NCI-H128 (cell line): ENCODE measurements around the gene RPP40.
A peak's percentile ranks its signal among the peaks of the same experiment; 100 is the strongest.
"Not testable (repeated sequence)": the region's sequence is repeated elsewhere in the genome, so short reads cannot be mapped to it uniquely, and the experiment has no call there.

Experiments
- DNase-seq: peaks from one replicate; lab custom pipeline; 2025; ENCODE audit not compliant: unreplicated experiment; lab: John Stamatoyannopoulos, UW

RPP40 gene

GRCh38 chr6:5020142-5020541, 16.3 kb upstream of the RPP40 start:
- no peak for DNase-seq

GRCh38 chr6:5014072-5014561, 10.3 kb upstream of the RPP40 start:
- DNase-seq, result no peak

- no peak for DNase-seq
Measured at GRCh38 chr6:5012519-5012918, 8.7 kb upstream of the RPP40 start.

- no peak for DNase-seq
Measured at GRCh38 chr6:5011346-5011745, 7.5 kb upstream of the RPP40 start.

- DNase-seq, result no peak
Measured at GRCh38 chr6:5007531-5007930, 3.7 kb upstream of the RPP40 start.

- DNase-seq, result no peak
Measured at GRCh38 chr6:5006222-5006621, 2.4 kb upstream of the RPP40 start.

GRCh38 chr6:5005038-5005433, 1.2 kb upstream of the RPP40 start:
- not testable (repeated sequence) for DNase-seq

GRCh38 chr6:5004373-5005037, 668 bp upstream of the RPP40 start:
- no peak for DNase-seq

- DNase-seq, result no peak
Measured at GRCh38 chr6:4999586-4999985, 4.3 kb downstream of the RPP40 start.

GRCh38 chr6:4997862-4998261, 6.0 kb downstream of the RPP40 start:
- no peak for DNase-seq

- no peak for DNase-seq
Measured at GRCh38 chr6:4994741-4995140, 9.1 kb downstream of the RPP40 start.

- DNase-seq, result no peak
Measured at GRCh38 chr6:4987432-4987831, 16.4 kb downstream of the RPP40 start.

GRCh38 chr6:4986999-4987398, 16.8 kb downstream of the RPP40 start:
- no peak for DNase-seq

- DNase-seq, result no peak
Measured at GRCh38 chr6:4983322-4983721, 20.5 kb downstream of the RPP40 start.

- DNase-seq, result no peak
Measured at GRCh38 chr6:4981761-4982160, 22.1 kb downstream of the RPP40 start.

- DNase-seq, result no peak
Measured at GRCh38 chr6:4979426-4979825, 24.4 kb downstream of the RPP40 start.

GRCh38 chr6:4977468-4977867, 26.4 kb downstream of the RPP40 start:
- DNase-seq, result no peak

- DNase-seq, result no peak
Measured at GRCh38 chr6:4975506-4975905, 28.3 kb downstream of the RPP40 start.

GRCh38 chr6:4974962-4975361, 28.9 kb downstream of the RPP40 start:
- DNase-seq, result no peak

GRCh38 chr6:4973982-4974745, 29.7 kb downstream of the RPP40 start:
- peak; percentile 45 for DNase-seq

GRCh38 chr6:4973415-4973814, 30.4 kb downstream of the RPP40 start:
- no peak for DNase-seq

- no peak for DNase-seq
Measured at GRCh38 chr6:4972438-4972837, 31.4 kb downstream of the RPP40 start.

- no peak for DNase-seq
Measured at GRCh38 chr6:4971851-4972250, 32.0 kb downstream of the RPP40 start.
